Fibroblast of pulmonary artery (primary cell): Measurements from ENCODE around the gene GNB1L.

Experiments used
- DNase-seq: peaks from one replicate; pipeline ENCODE4 v3.0.0-alpha.2; 2010; ENCODE audit warnings: low read depth
- H3K4me3 ChIP-seq: replicated peaks from 2 replicates; pipeline ENCODE4 v1.5.1; 2011; ENCODE audit warnings: low read depth, mild to moderate bottlenecking, control low read depth, low read length, moderate library complexity
- TF ChIP-seq, protein P1 (sequence below): IDR thresholded peaks from 2 replicates; pipeline ENCODE4 v1.5.1; 2011; ENCODE audit warnings: mild to moderate bottlenecking, control low read depth, low read length, inconsistent platforms; ENCODE audit errors: missing control alignments

The GNB1L gene

DNA sequence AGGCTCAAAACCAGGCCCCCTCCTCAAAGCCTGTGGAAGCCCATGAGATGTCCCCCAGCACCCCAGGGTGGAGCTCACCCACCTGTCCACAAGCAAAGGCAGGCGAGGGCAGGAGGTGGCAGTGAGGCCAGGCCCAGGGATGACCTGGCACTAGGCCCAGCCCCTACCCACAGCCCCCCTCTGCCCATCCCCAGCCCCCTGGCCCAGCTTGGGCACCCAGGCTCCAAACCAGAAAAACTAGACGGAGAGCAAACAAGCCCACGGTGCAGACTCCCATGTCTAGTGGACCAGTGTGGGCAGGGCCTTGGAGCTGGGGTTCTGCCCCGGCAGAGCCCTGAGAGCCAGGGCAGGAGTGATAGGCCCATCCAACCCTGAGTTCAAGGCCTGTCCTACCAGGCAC is 111.0 kb downstream of the GNB1L start:
- no peak overlapping the region for H3K4me3 ChIP-seq
- no peak for DNase-seq
- TF ChIP-seq, protein P1, sequence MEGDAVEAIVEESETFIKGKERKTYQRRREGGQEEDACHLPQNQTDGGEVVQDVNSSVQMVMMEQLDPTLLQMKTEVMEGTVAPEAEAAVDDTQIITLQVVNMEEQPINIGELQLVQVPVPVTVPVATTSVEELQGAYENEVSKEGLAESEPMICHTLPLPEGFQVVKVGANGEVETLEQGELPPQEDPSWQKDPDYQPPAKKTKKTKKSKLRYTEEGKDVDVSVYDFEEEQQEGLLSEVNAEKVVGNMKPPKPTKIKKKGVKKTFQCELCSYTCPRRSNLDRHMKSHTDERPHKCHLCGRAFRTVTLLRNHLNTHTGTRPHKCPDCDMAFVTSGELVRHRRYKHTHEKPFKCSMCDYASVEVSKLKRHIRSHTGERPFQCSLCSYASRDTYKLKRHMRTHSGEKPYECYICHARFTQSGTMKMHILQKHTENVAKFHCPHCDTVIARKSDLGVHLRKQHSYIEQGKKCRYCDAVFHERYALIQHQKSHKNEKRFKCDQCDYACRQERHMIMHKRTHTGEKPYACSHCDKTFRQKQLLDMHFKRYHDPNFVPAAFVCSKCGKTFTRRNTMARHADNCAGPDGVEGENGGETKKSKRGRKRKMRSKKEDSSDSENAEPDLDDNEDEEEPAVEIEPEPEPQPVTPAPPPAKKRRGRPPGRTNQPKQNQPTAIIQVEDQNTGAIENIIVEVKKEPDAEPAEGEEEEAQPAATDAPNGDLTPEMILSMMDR, result no peak

DNA sequence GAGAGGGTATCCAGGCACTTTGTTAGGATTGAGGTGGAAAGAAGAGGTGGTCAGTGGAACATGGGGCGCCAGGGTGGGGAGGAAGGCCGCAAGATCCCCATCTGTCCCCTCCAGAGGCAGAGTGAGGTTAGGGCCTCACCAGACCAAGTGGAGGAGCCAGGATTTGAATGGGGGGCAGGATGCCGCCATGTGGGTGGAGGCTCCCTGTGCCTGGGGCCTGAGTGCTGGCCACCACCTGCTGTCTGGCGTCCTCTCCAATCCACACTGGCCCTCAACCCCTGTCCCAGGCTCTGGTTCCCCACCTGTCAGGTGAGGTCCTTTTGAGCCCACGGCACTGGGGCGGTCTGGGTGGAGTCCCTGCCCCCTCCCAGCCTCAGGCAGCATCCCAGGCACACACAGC is 111.6 kb downstream of the GNB1L start:
- TF ChIP-seq, protein P1, result no peak
- H3K4me3 ChIP-seq, result no peak overlapping the region
- DNase-seq, result no peak

DNA sequence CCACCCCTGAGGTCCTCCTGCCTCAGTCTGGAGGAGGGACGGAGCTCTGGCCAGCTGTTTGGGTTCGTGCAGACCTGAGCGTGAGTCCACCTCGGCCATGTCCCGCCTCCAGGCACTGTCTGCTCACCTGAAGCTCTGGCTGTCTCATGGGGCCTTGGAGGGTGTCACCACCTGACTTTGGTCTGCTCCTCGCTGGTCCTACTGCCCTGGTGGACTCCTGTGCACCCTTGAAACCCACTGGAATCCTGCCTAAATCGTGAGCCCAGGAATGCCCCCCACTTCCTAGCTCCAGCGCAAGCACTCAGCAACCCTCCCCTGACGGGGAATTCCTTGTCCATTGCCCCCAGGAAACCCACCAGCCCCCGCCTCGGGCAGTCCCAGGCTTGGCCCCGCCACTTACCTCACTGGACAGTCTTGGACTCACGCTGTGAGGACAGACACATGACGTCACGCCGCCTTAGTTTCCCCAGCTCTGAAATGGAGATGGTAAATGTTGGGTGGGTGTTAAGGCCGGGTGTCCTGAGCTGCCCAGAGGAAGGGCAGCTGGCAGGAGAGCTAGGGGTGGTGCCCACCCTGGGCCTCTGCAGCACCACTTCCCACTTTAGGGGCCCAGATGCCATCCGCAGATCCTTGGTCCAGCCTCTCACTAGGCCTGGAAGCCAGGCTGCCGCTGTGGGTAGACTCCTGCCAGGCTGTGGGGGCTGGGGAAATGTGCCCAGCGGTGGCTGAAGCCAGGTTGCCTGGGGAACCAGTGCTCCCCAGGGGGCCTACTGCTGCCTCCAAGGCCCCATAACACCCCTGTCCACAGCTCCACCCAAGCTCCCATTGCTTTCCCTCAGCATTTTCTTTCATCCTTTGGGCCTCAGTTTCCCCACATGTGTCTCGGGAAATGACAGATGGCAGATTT is 112.3 kb downstream of the GNB1L start:
- H3K4me3 ChIP-seq, result no peak overlapping the region
- TF ChIP-seq, protein P1, result no peak
- no peak for DNase-seq

DNA sequence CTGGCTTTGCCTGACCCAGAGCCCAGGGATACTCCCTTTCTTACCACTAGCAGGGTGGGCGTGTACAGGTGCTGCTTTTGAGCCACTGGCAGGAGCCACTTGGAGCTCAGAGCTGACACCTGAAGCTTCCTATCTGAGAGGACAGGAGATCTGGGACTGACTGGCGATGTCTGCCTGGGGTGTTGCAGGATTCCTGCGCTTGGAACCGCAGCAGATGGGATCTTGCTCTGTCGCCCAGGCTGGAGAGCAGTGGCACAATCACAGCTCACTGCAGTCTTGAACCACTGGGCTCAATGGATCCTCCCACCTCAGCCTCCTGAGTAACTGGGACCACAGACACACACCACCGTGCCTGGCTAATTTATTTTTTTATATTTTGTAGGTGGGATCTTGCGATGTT is 113.6 kb downstream of the GNB1L start:
- DNase-seq, result no peak
- no peak overlapping the region for H3K4me3 ChIP-seq
- TF ChIP-seq, protein P1, result no peak

DNA sequence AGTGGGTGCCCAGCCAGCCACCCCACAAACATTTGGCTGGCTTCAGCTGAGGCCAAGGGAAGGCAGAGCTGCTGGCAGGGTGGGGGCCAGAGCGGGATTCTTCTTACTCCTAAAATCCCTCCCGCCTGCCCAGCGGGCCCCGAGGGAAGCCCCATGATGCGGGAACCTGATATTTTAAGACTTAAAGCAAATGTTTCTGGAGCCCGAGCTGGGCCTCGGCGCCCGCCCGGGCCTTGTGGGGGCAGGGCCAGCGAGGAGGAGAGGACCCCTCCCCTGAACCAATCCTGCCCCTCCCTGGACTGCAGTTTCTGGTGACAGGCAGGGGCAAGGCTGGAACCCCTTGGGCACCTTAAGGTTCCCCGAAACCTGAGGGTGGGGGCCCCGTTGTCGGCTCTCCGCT is 114.1 kb downstream of the GNB1L start:
- DNase-seq, result no peak
- H3K4me3 ChIP-seq, result no peak overlapping the region
- TF ChIP-seq, protein P1, result no peak

DNA sequence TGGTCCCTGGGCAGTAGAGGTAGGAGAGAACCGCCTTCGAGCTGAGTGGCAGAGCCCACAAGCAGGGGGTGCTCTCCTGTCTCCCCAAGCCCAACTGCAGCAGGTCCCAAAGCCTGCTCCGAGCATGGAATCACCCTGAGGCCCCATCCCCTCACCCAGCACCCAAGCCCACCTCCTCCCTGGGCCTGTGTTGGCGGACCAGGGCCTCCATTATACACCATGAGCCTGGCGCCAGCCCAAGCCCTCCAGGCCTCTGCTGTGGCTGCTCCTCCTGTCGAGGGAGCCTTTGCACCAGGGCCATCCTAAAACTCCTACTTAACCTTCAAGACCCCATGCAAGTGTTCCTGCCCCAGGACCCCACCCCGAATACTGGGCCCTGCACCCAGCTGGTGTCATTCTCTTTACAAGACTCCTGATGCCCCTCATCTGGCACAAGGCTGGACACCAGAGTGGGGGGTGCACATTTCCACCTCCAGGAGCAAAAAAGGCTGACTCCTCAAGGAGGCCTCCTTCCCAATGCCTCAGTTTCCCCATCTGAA is 114.7 kb downstream of the GNB1L start:
- no peak for DNase-seq
- TF ChIP-seq, protein P1, result no peak
- H3K4me3 ChIP-seq, result no peak overlapping the region
